SK-N-SH treated with all-trans-retinoic acid at 6 μM for 48 hours (cell line): ENCODE results near the gene RB1.

Experiments used
- ATAC-seq: fragments of 200-7000 bp; cut with Tn5 transposase; 3 replicates; pipeline ENCODE4 v1.9.1; 2020; ENCODE audit warnings: mild to moderate bottlenecking, moderate library complexity
- ARNTL ChIP-seq: fragments of 450-650 bp; formaldehyde crosslinking; IDR thresholded peaks from 2 replicates; pipeline ENCODE4 v1.5.0; 2020; ENCODE audit warnings: low read depth, mild to moderate bottlenecking, moderate library complexity, borderline replicate concordance
- BACH2 ChIP-seq: fragments of 250-450 bp; sonication (Bioruptor Pico); IDR thresholded peaks from 2 replicates; pipeline ENCODE4 v1.9.0; 2021; ENCODE audit warnings: mild to moderate bottlenecking, borderline replicate concordance
- CSDC2 ChIP-seq: fragments of 250-450 bp; sonication (Bioruptor Pico); IDR thresholded peaks from 2 replicates; pipeline ENCODE4 v1.5.0; 2020; ENCODE audit warnings: mild to moderate bottlenecking, moderate library complexity
- CSRNP3 ChIP-seq: fragments of 250-450 bp; sonication (Bioruptor Pico); IDR thresholded peaks from 2 replicates; pipeline ENCODE4 v1.5.1; 2021; ENCODE audit warnings: mild to moderate bottlenecking, moderate library complexity
- ESRRG ChIP-seq: fragments of 250-450 bp; sonication (Bioruptor Pico); IDR thresholded peaks from 2 replicates; pipeline ENCODE4 v1.6.1; 2021; ENCODE audit warnings: mild to moderate bottlenecking
- GLIS3 ChIP-seq: fragments of 250-450 bp; sonication (Bioruptor Pico); IDR thresholded peaks from 2 replicates; pipeline ENCODE4 v1.5.0; 2020; ENCODE audit warnings: mild to moderate bottlenecking, moderate library complexity
- ISL1 ChIP-seq: fragments of 250-450 bp; sonication (Bioruptor Pico); IDR thresholded peaks from 2 replicates; pipeline ENCODE4 v2.1.2; 2022; ENCODE audit warnings: mild to moderate bottlenecking, moderate library complexity
- OSR1 ChIP-seq: fragments of 250-450 bp; sonication (Bioruptor Pico); IDR thresholded peaks from 2 replicates; pipeline ENCODE4 v1.8.0; 2022; ENCODE audit warnings: moderate library complexity, mild to moderate bottlenecking, inconsistent platforms
- PATZ1 ChIP-seq: fragments of 250-450 bp; sonication (Bioruptor Pico); IDR thresholded peaks from 2 replicates; pipeline ENCODE4 v1.8.0; 2020; ENCODE audit warnings: mild to moderate bottlenecking, moderate library complexity, borderline replicate concordance
- POU6F1 ChIP-seq: fragments of 250-450 bp; sonication (Bioruptor Pico); IDR thresholded peaks from 2 replicates; pipeline ENCODE4 v1.8.0; 2021; ENCODE audit warnings: low read depth, mild to moderate bottlenecking, moderate library complexity, borderline replicate concordance
- PPARA ChIP-seq: fragments of 250-450 bp; sonication (Bioruptor Pico); IDR thresholded peaks from 2 replicates; pipeline ENCODE4 v1.5.0; 2020; ENCODE audit warnings: mild to moderate bottlenecking, borderline replicate concordance
- RARB ChIP-seq: fragments of 250-450 bp; sonication (Bioruptor Pico); IDR thresholded peaks from 2 replicates; pipeline ENCODE4 v1.8.0; 2021; ENCODE audit warnings: mild to moderate bottlenecking, moderate library complexity
- SNAI2 ChIP-seq: fragments of 250-450 bp; sonication (Bioruptor Pico); IDR thresholded peaks from 2 replicates; pipeline ENCODE4 v1.5.0; 2020; ENCODE audit warnings: mild to moderate bottlenecking, moderate library complexity
- TCF4 ChIP-seq: fragments of 250-450 bp; sonication (Bioruptor Pico); IDR thresholded peaks from 2 replicates; pipeline ENCODE4 v1.8.0; 2021; ENCODE audit warnings: mild to moderate bottlenecking, moderate library complexity, borderline replicate concordance
- TOX ChIP-seq: fragments of 250-450 bp; sonication (Bioruptor Pico); IDR thresholded peaks from 2 replicates; pipeline ENCODE4 v1.8.0; 2021; ENCODE audit warnings: mild to moderate bottlenecking, moderate library complexity, borderline replicate concordance
- TSHZ2 ChIP-seq: fragments of 250-450 bp; sonication (Bioruptor Pico); IDR thresholded peaks from 2 replicates; pipeline ENCODE4 v1.5.0; 2020; ENCODE audit warnings: mild to moderate bottlenecking, moderate library complexity
- ZC3H10 ChIP-seq: fragments of 250-450 bp; sonication (Bioruptor Pico); IDR thresholded peaks from 2 replicates; pipeline ENCODE4 v1.5.1; 2021; ENCODE audit warnings: mild to moderate bottlenecking, moderate library complexity
- ZFP3 ChIP-seq: fragments of 250-450 bp; sonication (Bioruptor Pico); IDR thresholded peaks from 2 replicates; pipeline ENCODE4 v1.5.0; 2020; ENCODE audit warnings: mild to moderate bottlenecking, moderate library complexity
- ZFP30 ChIP-seq: fragments of 450-650 bp; formaldehyde crosslinking; IDR thresholded peaks from 2 replicates; pipeline ENCODE4 v1.5.0; 2022; ENCODE audit warnings: mild to moderate bottlenecking, moderate library complexity
- ZNF565 ChIP-seq: fragments of 450-650 bp; formaldehyde crosslinking; conservative IDR thresholded peaks from 2 replicates; pipeline ENCODE4 v1.5.0; 2020; ENCODE audit warnings: low read depth, mild to moderate bottlenecking, moderate library complexity
- ZNF70 ChIP-seq: fragments of 450-650 bp; formaldehyde crosslinking; IDR thresholded peaks from 2 replicates; pipeline ENCODE4 v1.5.0; 2020; ENCODE audit warnings: mild to moderate bottlenecking, moderate library complexity
- ZNF8 ChIP-seq: fragments of 450-650 bp; formaldehyde crosslinking; IDR thresholded peaks from 2 replicates; pipeline ENCODE4 v1.5.0; 2020; ENCODE audit warnings: mild to moderate bottlenecking, moderate library complexity

RB1 gene

GRCh38 chr13:48475230-48475629 lies 171.7 kb downstream of the RB1 start (continued):
- TF ChIP-seq BACH2 (CRISPR knock-in tag) (no peak), ARNTL (no peak), ZNF70 (CRISPR knock-in tag) (no peak), RARB (no peak), PPARA (CRISPR knock-in tag) (no peak)

GRCh38 chr13:48476215-48476614 lies 172.7 kb downstream of the RB1 start:
- TF ChIP-seq PPARA (CRISPR knock-in tag) (no peak), OSR1 (no peak), ZNF8 (CRISPR knock-in tag) (no peak), ZFP3 (no peak), ARNTL (no peak), POU6F1 (CRISPR knock-in tag) (no peak), TSHZ2 (CRISPR knock-in tag) (no peak), RARB (no peak), TOX (CRISPR knock-in tag) (no peak), GLIS3 (CRISPR knock-in tag) (no peak), ZNF70 (CRISPR knock-in tag) (no peak), TCF4 (CRISPR knock-in tag) (no peak), BACH2 (CRISPR knock-in tag) (no peak), PATZ1 (no peak), CSRNP3 (no peak)
- ATAC-seq, result no peak

GRCh38 chr13:48476686-48477085 lies 173.1 kb downstream of the RB1 start:
- ATAC-seq, result no peak
- TF ChIP-seq PPARA (CRISPR knock-in tag) (no peak), ZFP30 (CRISPR knock-in tag) (no peak), CSDC2 (CRISPR knock-in tag) (no peak), TCF4 (CRISPR knock-in tag) (no peak), GLIS3 (CRISPR knock-in tag) (no peak), ZFP3 (no peak), ISL1 (CRISPR knock-in tag) (no peak), ESRRG (CRISPR knock-in tag) (no peak)

- ATAC-seq, result no peak
- TF ChIP-seq BACH2 (CRISPR knock-in tag), result no peak
- no peak for TF ChIP-seq ZFP30 (CRISPR knock-in tag)
- TF ChIP-seq SNAI2, result no peak
- no peak for TF ChIP-seq ZNF70 (CRISPR knock-in tag)
- no peak for TF ChIP-seq TOX (CRISPR knock-in tag)
- TF ChIP-seq TCF4 (CRISPR knock-in tag), result no peak
- no peak for TF ChIP-seq GLIS3 (CRISPR knock-in tag)
- TF ChIP-seq ZNF565 (CRISPR knock-in tag), result no peak
- TF ChIP-seq OSR1, result no peak
- no peak for TF ChIP-seq ZNF8 (CRISPR knock-in tag)
- TF ChIP-seq POU6F1 (CRISPR knock-in tag), result no peak
- TF ChIP-seq TSHZ2 (CRISPR knock-in tag), result no peak
- TF ChIP-seq ZC3H10, result no peak
- TF ChIP-seq ZFP3, result no peak
- no peak for TF ChIP-seq ESRRG (CRISPR knock-in tag)
- TF ChIP-seq RARB, result no peak
- no peak for TF ChIP-seq ARNTL
Observed at GRCh38 chr13:48477191-48477855, 173.8 kb downstream of the RB1 start.
